ENCODE data around the gene PEAR1.

PEAR1 gene

GRCh38 chr1:156860113-156860627, 33.3 kb upstream of the PEAR1 start:
- peak; percentile 85 for DNase-seq

GRCh38 chr1:156860628-156861423, 32.7 kb upstream of the PEAR1 start, which contains the start of gene NTRK1:
Gene NTRK1 (plus strand): TSS chr1:156860865. CDS start chr1:156860935, 70 bp downstream.
- peak; percentile 83 for DNase-seq

DNA sequence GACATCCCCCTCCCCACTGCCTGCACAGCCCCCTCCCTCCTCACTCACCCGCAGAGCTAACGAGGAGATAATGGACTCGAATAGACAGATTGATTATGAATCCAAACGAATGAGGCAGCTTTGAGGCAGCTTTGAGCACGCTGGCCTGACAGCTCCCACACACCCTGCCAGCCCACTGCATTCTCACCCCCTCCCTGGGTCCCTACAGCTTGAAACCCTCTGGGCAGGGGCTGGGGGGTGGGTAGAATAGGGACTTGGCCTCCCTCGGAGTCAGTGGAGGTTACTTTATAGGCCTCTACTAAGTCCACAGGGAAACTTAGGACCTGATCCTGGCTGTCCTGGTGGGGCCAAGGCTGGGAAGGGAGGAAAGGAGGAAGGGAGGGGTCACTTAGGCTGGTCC, 30.9 kb upstream of the PEAR1 start:
- no peak for DNase-seq

DNA sequence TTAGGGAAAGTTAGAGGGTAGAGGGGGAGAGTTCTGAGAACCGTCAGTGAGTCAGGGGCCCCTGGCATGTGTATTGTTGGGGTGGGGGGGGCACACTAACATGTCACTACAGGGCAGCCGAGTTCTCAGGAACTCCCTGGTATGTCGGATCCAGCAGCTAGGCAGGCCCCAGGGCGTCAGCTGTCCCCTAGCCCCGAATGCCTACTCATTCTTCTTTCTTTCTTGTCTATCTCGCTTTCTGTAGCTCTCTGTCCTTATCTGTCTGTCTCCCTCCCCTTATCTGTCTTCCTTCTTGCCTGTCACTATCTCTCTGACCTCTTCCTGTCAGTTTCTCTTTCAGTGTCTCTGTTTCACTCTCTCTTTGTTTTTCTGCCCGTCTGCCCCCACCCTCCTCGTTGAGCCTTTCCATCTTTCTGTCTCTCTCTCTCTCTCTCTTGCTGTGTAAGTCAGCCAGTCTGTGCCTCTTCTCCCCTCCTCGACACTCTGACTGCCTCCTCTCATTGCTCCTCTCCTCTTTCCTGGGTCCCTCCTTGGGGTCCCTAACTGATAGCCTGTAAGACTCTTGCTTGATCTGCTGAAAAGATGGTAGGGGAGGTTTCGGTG, 30.4 kb upstream of the PEAR1 start:
- no peak for DNase-seq

- DNase-seq: no peak
Measured at GRCh38 chr1:156863631-156864030, 29.9 kb upstream of the PEAR1 start.

GRCh38 chr1:156864796-156865195, 28.7 kb upstream of the PEAR1 start:
- DNase-seq: no peak

DNA sequence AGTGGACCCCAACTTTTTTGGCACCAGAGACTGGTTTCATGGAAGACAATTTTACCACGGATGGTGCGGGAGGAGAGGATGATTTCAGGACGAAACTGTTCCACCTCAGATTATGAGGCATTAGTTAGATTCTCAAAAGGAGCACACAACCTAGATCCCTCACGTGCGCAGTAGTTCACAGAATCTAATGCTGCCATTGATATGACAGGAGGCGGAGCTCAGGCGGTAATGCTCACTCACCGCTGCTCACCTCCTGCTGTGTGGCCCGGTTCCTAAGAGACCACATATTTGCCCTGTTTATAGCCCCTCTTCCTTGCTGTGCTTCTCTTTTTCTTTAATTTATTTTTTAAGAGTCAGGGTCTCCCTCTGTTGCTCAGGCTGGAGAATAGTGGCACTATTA, 28.3 kb upstream of the PEAR1 start:
- DNase-seq: no peak

DNA sequence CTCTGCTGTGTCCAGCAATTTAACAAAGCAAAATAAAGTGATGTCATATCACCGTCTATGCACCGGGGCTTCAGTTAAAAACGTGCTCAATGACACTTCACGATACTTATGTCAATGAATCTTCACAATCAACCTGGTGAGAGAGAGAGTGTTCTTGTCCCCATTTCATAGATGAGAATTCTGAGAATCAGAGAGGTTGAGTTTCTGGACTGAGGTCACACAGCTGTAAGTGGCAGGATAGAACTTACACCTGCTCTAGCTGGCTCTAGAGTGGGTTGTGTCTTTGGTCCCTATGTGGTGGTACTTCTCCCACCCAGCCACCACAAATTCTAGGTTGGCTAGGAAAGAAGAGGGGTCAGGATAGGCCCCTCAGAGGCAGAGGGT, 27.7 kb upstream of the PEAR1 start:
- DNase-seq: no peak

GRCh38 chr1:156866249-156866909, 27.1 kb upstream of the PEAR1 start:
- DNase-seq: no peak

GRCh38 chr1:156868341-156868740, 25.2 kb upstream of the PEAR1 start:
- DNase-seq: no peak

GRCh38 chr1:156869455-156869854, 24.1 kb upstream of the PEAR1 start:
- DNase-seq: no peak

DNA sequence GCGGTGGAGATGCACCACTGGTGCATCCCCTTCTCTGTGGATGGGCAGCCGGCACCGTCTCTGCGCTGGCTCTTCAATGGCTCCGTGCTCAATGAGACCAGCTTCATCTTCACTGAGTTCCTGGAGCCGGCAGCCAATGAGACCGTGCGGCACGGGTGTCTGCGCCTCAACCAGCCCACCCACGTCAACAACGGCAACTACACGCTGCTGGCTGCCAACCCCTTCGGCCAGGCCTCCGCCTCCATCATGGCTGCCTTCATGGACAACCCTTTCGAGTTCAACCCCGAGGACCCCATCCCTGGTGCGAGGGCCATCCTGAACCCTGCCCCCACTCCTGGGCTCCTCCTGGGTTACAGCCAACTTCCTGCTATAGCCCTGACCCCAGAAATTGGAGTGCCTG, 19.9 kb upstream of the PEAR1 start:
- no peak for DNase-seq

- DNase-seq: no peak
Measured at GRCh38 chr1:156874142-156874541, 19.4 kb upstream of the PEAR1 start.

DNA sequence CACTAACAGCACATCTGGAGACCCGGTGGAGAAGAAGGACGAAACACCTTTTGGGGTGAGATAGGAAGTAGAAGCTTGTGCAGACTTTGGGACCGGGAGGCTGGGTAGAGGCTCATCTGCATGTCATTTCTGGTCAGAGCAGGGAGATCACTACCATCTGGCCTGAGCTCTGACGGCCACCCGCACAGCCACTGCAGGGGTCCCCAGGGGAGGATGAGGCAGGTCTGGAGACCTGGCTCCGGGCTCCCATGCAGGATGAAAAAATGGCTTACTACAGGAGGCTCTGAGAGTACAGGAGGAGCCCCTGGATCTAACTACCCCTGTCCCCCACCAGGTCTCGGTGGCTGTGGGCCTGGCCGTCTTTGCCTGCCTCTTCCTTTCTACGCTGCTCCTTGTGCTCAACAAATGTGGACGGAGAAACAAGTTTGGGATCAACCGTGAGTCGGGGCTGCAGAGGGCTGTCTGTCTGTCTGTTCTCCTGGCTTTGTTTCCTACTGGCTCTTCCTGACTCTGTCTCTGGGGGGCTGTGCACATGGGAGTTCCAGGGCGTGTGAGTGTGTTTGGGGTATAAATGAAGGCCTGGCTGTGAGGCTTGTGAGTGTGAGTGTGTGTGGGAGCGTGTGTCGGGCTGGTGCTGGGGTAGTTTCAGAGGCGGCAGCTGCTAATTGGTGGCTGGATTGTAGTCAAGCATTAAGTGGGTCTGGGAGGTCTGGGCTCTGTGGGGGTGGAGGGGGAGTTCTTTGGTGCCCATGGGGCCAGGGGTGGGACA, 18.8 kb upstream of the PEAR1 start:
- no peak for DNase-seq

- DNase-seq: no peak
Measured at GRCh38 chr1:156875341-156875615, 18.2 kb upstream of the PEAR1 start.

GRCh38 chr1:156876281-156876680, 17.2 kb upstream of the PEAR1 start:
- no peak for DNase-seq

- DNase-seq: no peak
Measured at GRCh38 chr1:156877433-156878170, 15.9 kb upstream of the PEAR1 start.

GRCh38 chr1:156879876-156880275, 13.6 kb upstream of the PEAR1 start:
- no peak for DNase-seq

DNA sequence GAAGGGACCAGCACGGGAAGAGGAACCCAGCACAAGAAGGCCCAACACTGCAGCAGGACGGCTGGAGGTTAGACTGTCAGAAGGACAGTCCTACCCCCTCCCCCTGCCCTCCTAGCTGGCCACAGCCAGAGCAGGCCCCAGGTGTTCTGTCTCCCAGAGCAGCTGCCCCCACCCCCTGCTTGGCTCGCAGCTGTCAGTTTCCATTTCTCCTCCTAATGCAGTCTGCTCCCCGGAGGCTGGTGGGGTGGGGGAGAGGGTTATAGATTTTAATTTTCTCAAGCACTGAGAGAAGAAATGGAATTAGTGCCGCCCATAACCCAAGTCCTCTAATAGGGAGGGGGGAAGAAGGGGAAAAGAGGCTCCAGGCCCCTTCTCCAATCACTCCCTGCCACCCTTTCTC, 13.0 kb upstream of the PEAR1 start:
- DNase-seq: no peak

- DNase-seq: no peak
Measured at GRCh38 chr1:156881101-156881500, 12.4 kb upstream of the PEAR1 start.

GRCh38 chr1:156881663-156882062, 11.9 kb upstream of the PEAR1 start:
- no peak for DNase-seq

- no peak for DNase-seq
Measured at GRCh38 chr1:156882543-156882942, 11.0 kb upstream of the PEAR1 start.

DNA sequence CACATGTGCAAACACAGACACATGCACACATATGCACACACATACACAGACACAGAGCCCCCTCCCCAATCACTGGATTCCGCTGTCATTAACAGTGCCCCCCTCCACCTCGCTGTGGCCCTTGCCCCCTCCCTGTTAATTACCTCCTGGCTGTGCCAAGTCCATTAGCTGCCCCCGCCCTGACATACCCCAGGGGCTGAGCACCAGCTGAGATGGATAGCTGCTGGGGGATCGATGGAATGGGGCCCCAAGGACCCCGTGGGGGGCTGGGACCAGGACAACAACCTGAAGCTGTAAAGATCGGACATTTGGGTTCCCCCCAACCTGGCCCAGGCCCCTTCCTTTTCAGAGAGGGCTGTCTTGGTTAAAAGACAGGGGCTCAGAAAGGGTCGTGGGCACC, 9.6 kb upstream of the PEAR1 start:
- DNase-seq: no peak
